ENCODE results near the gene MRGPRF.

DNA sequence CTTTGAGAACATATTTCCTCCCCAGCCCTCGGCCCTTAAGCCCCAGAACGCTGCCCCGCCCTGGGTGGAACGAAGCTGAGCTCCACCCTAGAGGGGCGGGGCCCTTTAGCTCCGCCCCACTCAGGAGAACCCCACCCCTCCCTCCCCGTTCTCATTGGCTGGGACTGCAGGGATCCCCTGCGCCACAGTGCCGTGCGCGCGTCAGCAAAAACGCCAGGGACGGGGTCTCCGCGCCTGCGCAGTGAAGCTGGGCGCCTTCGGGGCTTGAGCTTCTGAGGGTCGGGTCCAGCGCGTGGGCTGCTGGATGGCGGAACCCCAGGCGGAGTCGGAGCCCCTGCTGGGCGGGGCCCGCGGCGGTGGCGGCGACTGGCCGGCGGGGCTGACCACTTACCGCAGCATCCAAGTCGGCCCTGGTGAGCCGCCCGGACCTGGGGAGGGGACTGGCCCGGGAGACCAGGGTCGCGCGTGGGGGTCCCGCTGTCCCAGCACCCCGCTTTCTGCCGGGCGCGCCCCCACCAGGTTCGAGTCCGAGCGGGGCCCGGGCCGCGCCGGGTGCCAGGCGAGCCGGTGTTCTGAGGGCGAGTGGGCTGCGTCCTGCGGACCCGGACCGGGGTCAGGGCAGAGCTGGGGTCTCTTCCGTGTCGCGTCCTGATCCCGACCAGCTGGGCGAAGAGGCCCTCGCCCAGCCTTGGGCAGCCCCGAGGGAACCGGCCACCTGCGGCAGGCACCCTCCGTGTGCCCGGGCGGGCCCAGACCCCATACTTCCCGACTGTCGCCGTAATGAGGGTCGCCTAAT lies 35.8 kb upstream of the MRGPRF start, which contains the start of gene TPCN2:
- TF ChIP-seq PAX5 (IDR thresholded peaks at IDR 0.05; ENCODE audit: insufficient read depth, low read length, severe bottlenecking) = no peak
- TF ChIP-seq POU2F2 (IDR thresholded peaks at IDR 0.05; ENCODE audit: low read depth, low read length) = 0 out of 2 replicates have a peak, but pooled peaks have one; percentile 5
